ENCODE data around the gene NCS1. TPM values are rescaled to one million over a fixed set of nuclear protein-coding genes. Genes with fewer than 3 reads are reported as not detected.

NCS1 gene
- total and polyA plus RNA-seq, 9 of the 15 experiments (the other 6 are each of a cell fraction or from before 2014, with no cell fraction given): 0.28 to 27.0 (median 9.6) TPM

DNA sequence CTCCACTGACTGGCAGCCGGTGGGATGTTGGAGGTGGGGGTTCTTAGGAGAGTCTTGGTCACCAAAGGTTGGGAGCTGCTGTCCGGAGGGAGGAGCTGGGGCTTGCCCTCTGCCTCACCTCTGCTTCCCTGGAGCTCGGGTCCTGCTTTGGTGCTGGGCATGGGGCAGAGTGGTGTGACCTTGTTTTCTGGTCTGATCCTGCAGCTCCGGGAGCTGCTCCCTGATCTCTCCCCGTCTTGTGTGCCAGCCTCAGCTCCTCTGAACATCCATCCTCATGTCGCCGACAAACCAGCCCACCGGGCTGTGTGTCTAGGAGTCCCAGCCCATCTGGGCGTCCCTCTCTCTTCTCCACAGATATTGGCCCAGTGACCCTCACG, 112.0 kb downstream of the NCS1 start:
- ChIA-PET CTCF (ENCODE audit: low intra/inter-chr PET ratio) (no interaction called here), POLR2A (interaction anchor here (0.8 kb wide), 1 partner anchor 13 kb away, joined by 3 read pairs; no protein-coding TSS in a partner anchor)
- no peak overlapping the region for H3K4me2 ChIP-seq (ENCODE audit: insufficient read depth, low read length)
- H3K4me3 ChIP-seq: no peak overlapping the region
- intact Hi-C loops (cut with micrococcal nuclease): no loop called here
- no peak for DNase-seq (ENCODE audit: extremely low read depth in 1 of 4, low spot score in 3 of 4)
- H3K36me3 ChIP-seq (ENCODE audit: control insufficient read depth, insufficient read depth, low read length): no peaks in the 10 kb centered on the region
- peaks cover 52 to 77% of the 10 kb centered on the region in 2 experiments for H3K27me3 ChIP-seq (ENCODE audit: control insufficient read depth in 2 of 2, insufficient read depth in 2 of 2, low read length in 2 of 2)
- no peak overlapping the region for H3K27ac ChIP-seq (ENCODE audit: extremely low read depth, low read depth, low read length)
- H2AFZ ChIP-seq (ENCODE audit: low read depth, low read length): no peak overlapping the region
- peaks cover 9% of the 10 kb centered on the region; the same call in 1 of the 2 replicates for H4K20me1 ChIP-seq (replicated peaks; ENCODE audit: control insufficient read depth, insufficient read depth, low read length)
- no peaks in the 10 kb centered on the region for H3K9me1 ChIP-seq (ENCODE audit: control insufficient read depth, insufficient read depth, low read length)
- WGBS (ENCODE audit: insufficient coverage, low coverage, missing lambda C conversion rate): 0% methylated on average over 7 of the region's 10 CpGs
- BruUV-seq (replicated peaks): no TSS peak
- no peak for FAIRE-seq
- no peak for ATAC-seq
- no peaks in the 10 kb centered on the region for H3K79me2 ChIP-seq (ENCODE audit: control insufficient read depth, insufficient read depth, low read length)
- no peaks in the 10 kb centered on the region for H3K9me3 ChIP-seq (replicated peaks; ENCODE audit: control insufficient read depth, insufficient read depth, low read depth, low read length)
- TF ChIP-seq ZNF316 (IDR thresholded peaks at IDR 0.05) (no peak), ZNF583 (CRISPR knock-in tag; IDR thresholded peaks at IDR 0.05) (no peak), GATAD2A (IDR thresholded peaks at IDR 0.05) (no peak), ZNF347 (CRISPR knock-in tag; IDR thresholded peaks at IDR 0.05; ENCODE audit: low read depth) (no peak), RBBP5 (IDR thresholded peaks at IDR 0.05; ENCODE audit: borderline replicate concordance, insufficient read depth, low read length, poor library complexity, severe bottlenecking) (no peak), GATA2 (CRISPR knock-in tag; IDR thresholded peaks at IDR 0.05) (no peak), ZNF121 (CRISPR knock-in tag; conservative IDR thresholded peaks at IDR 0.05) (no peak)
- TF ChIP-seq, protein P1, sequence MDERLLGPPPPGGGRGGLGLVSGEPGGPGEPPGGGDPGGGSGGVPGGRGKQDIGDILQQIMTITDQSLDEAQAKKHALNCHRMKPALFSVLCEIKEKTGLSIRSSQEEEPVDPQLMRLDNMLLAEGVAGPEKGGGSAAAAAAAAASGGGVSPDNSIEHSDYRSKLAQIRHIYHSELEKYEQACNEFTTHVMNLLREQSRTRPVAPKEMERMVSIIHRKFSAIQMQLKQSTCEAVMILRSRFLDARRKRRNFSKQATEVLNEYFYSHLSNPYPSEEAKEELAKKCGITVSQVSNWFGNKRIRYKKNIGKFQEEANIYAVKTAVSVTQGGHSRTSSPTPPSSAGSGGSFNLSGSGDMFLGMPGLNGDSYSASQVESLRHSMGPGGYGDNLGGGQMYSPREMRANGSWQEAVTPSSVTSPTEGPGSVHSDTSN (CRISPR knock-in tag; IDR thresholded peaks at IDR 0.05; ENCODE audit: low read depth): no peak
- TF ChIP-seq, protein P1 (tag; conservative IDR thresholded peaks at IDR 0.05; ENCODE audit: low read depth): no peak
- TF ChIP-seq, protein P2, sequence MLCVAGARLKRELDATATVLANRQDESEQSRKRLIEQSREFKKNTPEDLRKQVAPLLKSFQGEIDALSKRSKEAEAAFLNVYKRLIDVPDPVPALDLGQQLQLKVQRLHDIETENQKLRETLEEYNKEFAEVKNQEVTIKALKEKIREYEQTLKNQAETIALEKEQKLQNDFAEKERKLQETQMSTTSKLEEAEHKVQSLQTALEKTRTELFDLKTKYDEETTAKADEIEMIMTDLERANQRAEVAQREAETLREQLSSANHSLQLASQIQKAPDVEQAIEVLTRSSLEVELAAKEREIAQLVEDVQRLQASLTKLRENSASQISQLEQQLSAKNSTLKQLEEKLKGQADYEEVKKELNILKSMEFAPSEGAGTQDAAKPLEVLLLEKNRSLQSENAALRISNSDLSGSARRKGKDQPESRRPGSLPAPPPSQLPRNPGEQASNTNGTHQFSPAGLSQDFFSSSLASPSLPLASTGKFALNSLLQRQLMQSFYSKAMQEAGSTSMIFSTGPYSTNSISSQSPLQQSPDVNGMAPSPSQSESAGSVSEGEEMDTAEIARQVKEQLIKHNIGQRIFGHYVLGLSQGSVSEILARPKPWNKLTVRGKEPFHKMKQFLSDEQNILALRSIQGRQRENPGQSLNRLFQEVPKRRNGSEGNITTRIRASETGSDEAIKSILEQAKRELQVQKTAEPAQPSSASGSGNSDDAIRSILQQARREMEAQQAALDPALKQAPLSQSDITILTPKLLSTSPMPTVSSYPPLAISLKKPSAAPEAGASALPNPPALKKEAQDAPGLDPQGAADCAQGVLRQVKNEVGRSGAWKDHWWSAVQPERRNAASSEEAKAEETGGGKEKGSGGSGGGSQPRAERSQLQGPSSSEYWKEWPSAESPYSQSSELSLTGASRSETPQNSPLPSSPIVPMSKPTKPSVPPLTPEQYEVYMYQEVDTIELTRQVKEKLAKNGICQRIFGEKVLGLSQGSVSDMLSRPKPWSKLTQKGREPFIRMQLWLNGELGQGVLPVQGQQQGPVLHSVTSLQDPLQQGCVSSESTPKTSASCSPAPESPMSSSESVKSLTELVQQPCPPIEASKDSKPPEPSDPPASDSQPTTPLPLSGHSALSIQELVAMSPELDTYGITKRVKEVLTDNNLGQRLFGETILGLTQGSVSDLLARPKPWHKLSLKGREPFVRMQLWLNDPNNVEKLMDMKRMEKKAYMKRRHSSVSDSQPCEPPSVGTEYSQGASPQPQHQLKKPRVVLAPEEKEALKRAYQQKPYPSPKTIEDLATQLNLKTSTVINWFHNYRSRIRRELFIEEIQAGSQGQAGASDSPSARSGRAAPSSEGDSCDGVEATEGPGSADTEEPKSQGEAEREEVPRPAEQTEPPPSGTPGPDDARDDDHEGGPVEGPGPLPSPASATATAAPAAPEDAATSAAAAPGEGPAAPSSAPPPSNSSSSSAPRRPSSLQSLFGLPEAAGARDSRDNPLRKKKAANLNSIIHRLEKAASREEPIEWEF (CRISPR knock-in tag; IDR thresholded peaks at IDR 0.05): no peak
- no peak overlapping the region for H3K9ac ChIP-seq (ENCODE audit: insufficient read depth in 1 of 2, low read depth in 2 of 2, low read length in 2 of 2)
- in situ Hi-C loops (cut with MboI): no loop called here
- no peaks in the 10 kb centered on the region; a peak in 2 of 5 replicates for H3K4me1 ChIP-seq (replicated peaks in 1 of 2; ENCODE audit: control insufficient read depth in 2 of 2, insufficient read depth in 2 of 2, low read length in 2 of 2)

Measured in K562 (cell line).